ENCODE results near the gene FOXP1. TPM values are rescaled to one million over a fixed set of nuclear protein-coding genes. Genes with fewer than 3 reads are reported as not detected.

The FOXP1 gene
- total and polyA plus RNA-seq, 2 of the 8 experiments (the other 6 are each of a cell fraction or from before 2014, with no cell fraction given), result 13.9 to 25.4 TPM

DNA sequence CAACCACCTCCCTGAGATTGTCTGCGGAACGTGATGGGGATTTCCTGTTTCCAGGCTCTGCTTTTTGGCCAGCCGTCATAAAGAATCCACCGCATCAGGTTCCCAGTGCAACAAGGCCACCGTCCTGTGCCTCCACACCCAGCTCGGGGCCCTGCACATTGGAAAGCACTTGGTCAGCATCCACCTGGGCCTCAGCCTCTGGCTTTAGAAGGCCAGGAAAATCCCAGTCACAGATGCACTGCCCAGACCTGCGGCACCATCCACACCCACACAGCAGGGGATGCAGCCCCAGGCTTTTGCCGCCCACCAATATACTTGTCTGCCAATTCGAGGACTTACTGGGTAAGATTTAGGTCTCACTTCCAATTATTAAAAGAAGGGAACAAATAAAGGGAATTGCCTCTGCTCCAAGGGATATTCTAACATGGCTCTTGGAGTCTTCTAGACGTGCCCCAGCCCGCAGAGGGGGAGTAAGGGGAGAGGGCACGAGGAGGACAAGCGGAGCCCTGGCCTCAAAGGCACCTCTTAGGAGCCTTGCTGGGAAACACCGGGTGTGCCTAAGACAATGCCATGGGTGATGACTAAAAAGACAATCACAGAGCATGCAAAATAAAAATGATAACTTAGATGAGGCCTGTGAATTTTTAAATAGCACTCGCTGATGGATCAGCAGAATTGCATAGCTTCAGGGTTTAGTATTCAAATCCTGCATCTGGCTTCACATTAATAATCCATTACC is 169.2 kb downstream of the FOXP1 start:
- Histone ChIP-seq H3K79me2 (ENCODE audit: control insufficient read depth in 1 of 2, insufficient read depth in 2 of 2, low read length in 2 of 2) (no peaks in the 10 kb centered on the region), H2AK5ac (ENCODE audit: low read depth, low read length) (no peak overlapping the region), H3K4me1 (replicated peaks in 1 of 4; ENCODE audit: control insufficient read depth in 3 of 4, insufficient read depth in 4 of 4, low read length in 3 of 4) (peaks cover 0 to 5% (median 2%) of the 10 kb centered on the region in 4 experiments; a peak in 2 of 7 replicates), H2BK15ac (ENCODE audit: low read length) (no peak overlapping the region), H3K9ac (replicated peaks in 1 of 4; ENCODE audit: extremely low read depth in 1 of 4, low read depth in 3 of 4, low read length in 3 of 4) (no peak overlapping the region), H2BK20ac (ENCODE audit: low read length) (no peak overlapping the region), H3K9me3 (ENCODE audit: insufficient read depth in 2 of 2, low read depth in 1 of 2, low read length in 1 of 2) (no peaks in the 10 kb centered on the region), H3K27me3 (replicated peaks in 1 of 4; ENCODE audit: control insufficient read depth in 3 of 4, extremely low read depth in 1 of 4, insufficient read depth in 3 of 4, low read length in 3 of 4) (no peaks in the 10 kb centered on the region), H2BK120ac (replicated peaks; ENCODE audit: low read depth, low read length) (no peak overlapping the region), H3K4me2 (ENCODE audit: insufficient read depth in 1 of 2, low read depth in 2 of 2, low read length in 2 of 2) (no peak overlapping the region), H3K14ac (ENCODE audit: insufficient read length) (no peak overlapping the region), H3K36me3 (ENCODE audit: control insufficient read depth in 2 of 4, insufficient read depth in 4 of 4, low read length in 3 of 4) (no peaks in the 10 kb centered on the region; a peak in 1 of 8 replicates), H3K23ac (ENCODE audit: insufficient read length) (no peak overlapping the region), H2BK5ac (ENCODE audit: low read depth, low read length) (no peak overlapping the region), H4K5ac (ENCODE audit: insufficient read length, low read depth, low read length) (no peak overlapping the region), H2BK12ac (ENCODE audit: low read depth, low read length) (no peak overlapping the region), H2AFZ (ENCODE audit: low read length) (no peak overlapping the region), H4K91ac (replicated peaks; ENCODE audit: insufficient read length, low read length) (no peak overlapping the region), H3K23me2 (ENCODE audit: low read depth, low read length) (no peaks in the 10 kb centered on the region; the same call in 1 of the 2 replicates), H3K27ac (ENCODE audit: low read depth, low read length) (no peak overlapping the region), H3K18ac (ENCODE audit: extremely low read depth, low read length) (no peak overlapping the region), H4K20me1 (replicated peaks in 1 of 2; ENCODE audit: control insufficient read depth in 1 of 2, insufficient read depth in 2 of 2, low read length in 2 of 2) (no peaks in the 10 kb centered on the region), H4K8ac (ENCODE audit: extremely low read depth, insufficient read depth, low read length) (no peak overlapping the region), H3K56ac (replicated peaks; ENCODE audit: insufficient read length, low read depth, low read length) (no peak overlapping the region), H3K4ac (replicated peaks; ENCODE audit: insufficient read length, low read depth, low read length) (no peak overlapping the region), H3K79me1 (ENCODE audit: low read depth, low read length) (no peaks in the 10 kb centered on the region), H3K4me3 (ENCODE audit: extremely low read depth in 1 of 4, insufficient read depth in 2 of 4, low read depth in 3 of 4, low read length in 4 of 4) (no peak overlapping the region)
- ChIA-PET POLR2A (ENCODE audit: partially characterized antibody) (no interaction called here), CTCF (ENCODE audit: partially characterized antibody) (no interaction called here)
- DNase-seq (ENCODE audit: low read depth in 1 of 2, low spot score in 2 of 2) (no peak), FAIRE-seq (no peak)
- WGBS, 2 experiments (ENCODE audit: extremely low coverage in 1 of 2, insufficient coverage in 1 of 2, insufficient read length in 1 of 2, insufficient replicate concordance in 2 of 2, low coverage in 1 of 2, low lambda C conversion rate in 2 of 2, missing lambda C conversion rate in 1 of 2), result 87% methylated on average over 15 of the region's 15 CpGs; no CpG with 5 or more reads in 1 of the 2 experiments
- TF ChIP-seq BCL11A (IDR thresholded peaks at IDR 0.05; ENCODE audit: low read depth in 2 of 2, low read length in 2 of 2) (no peak), MAFK (IDR thresholded peaks at IDR 0.05; ENCODE audit: low read depth, low read length) (no peak), CEBPB (IDR thresholded peaks at IDR 0.05; ENCODE audit: low read depth, low read length) (no peak), KDM5A (IDR thresholded peaks at IDR 0.05; ENCODE audit: low read length) (no peak), EP300 (IDR thresholded peaks at IDR 0.05; ENCODE audit: borderline replicate concordance in 1 of 2, low read depth in 2 of 2, low read length in 2 of 2) (no peak), FOSL1 (IDR thresholded peaks at IDR 0.05; ENCODE audit: insufficient read depth, low read depth, low read length) (no peak), CTCF (IDR thresholded peaks at IDR 0.05; ENCODE audit: control extremely low read depth in 1 of 3, insufficient read depth in 1 of 3, low read depth in 1 of 3, low read length in 3 of 3) (no peak), TBP (IDR thresholded peaks at IDR 0.05; ENCODE audit: low read depth, low read length) (no peak), PHF8 (conservative IDR thresholded peaks at IDR 0.05; ENCODE audit: low read depth, low read length) (no peak), SIX5 (IDR thresholded peaks at IDR 0.05; ENCODE audit: low read depth, low read length) (no peak)

Measured in H1 (cell line).